PC-9 (cell line): ENCODE measurements around the gene SKAP2. TPM values are rescaled to one million over a fixed set of nuclear protein-coding genes. Genes with fewer than 3 reads are reported as not detected.

Experiments
- BruUV-seq: library from RNA; stranded (reverse); fragments of 400-500 nt; replicated peaks from 2 replicates; lab custom pipeline; 2021; lab: Mats Ljungman, UMichigan
- CTCF ChIA-PET: fragments of 300-600 bp; sonication (Branson Sonifier 250); formaldehyde crosslinking; loops from one replicate; lab custom pipeline; 2022; ENCODE audit warnings: antibody characterized with exemption; lab: Charles Lee
- POLR2A ChIA-PET: fragments of 300-600 bp; sonication (Branson Sonifier 250); formaldehyde crosslinking; loops from one replicate; lab custom pipeline; 2022; ENCODE audit warnings: antibody characterized with exemption; ENCODE audit not compliant: unreplicated experiment; lab: Charles Lee
- DNase-seq, 2 experiments: peaks; one replicate each; pipeline versions ENCODE4 v3.0.0 to v3.0.0-alpha.2; 2015 to 2022; ENCODE audit warnings: mixed read lengths in 1 of 2
- H2AFZ ChIP-seq: fragments of 200-600 bp; sonication (generic); 2 replicates; pipeline ENCODE4 v1.8.1; 2017; ENCODE audit warnings: antibody characterized with exemption
- H3F3A ChIP-seq: fragments of 200-600 bp; sonication (generic); 2 replicates; pipeline ENCODE4 v1.8.1; 2017; ENCODE audit warnings: antibody characterized with exemption, mild to moderate bottlenecking, low read depth; ENCODE audit not compliant: insufficient read depth
- H3K27ac ChIP-seq: fragments of 200-600 bp; sonication (generic); 2 replicates; pipeline ENCODE4 v1.6.1; 2016; ENCODE audit warnings: mixed run types
- H3K27me3 ChIP-seq: fragments of 200-600 bp; sonication (generic); 2 replicates; pipeline ENCODE4 v1.6.1; 2016; ENCODE audit warnings: low read depth, mixed run types; ENCODE audit not compliant: insufficient read depth
- H3K36me3 ChIP-seq: fragments of 200-600 bp; sonication (generic); 2 replicates; pipeline ENCODE4 v1.6.1; 2016; ENCODE audit warnings: low read depth, mixed run types
- H3K4me1 ChIP-seq: fragments of 200-600 bp; sonication (generic); replicated peaks from 2 replicates; pipeline ENCODE4 v1.6.1; 2016; ENCODE audit warnings: mixed run types; ENCODE audit not compliant: insufficient read depth
- H3K4me2 ChIP-seq: fragments of 200-600 bp; sonication (generic); 2 replicates; pipeline ENCODE4 v1.6.1; 2017; ENCODE audit warnings: mixed run types
- H3K4me3 ChIP-seq: fragments of 200-600 bp; sonication (generic); 2 replicates; pipeline ENCODE4 v1.6.1; 2016; ENCODE audit warnings: mixed run types
- H3K79me2 ChIP-seq: fragments of 200-600 bp; sonication (generic); 2 replicates; pipeline ENCODE4 v1.6.1; 2017; ENCODE audit warnings: low read depth, mixed run types
- H3K9me2 ChIP-seq: fragments of 200-600 bp; sonication (generic); 2 replicates; pipeline ENCODE4 v1.8.1; 2017; ENCODE audit warnings: mild to moderate bottlenecking; ENCODE audit not compliant: insufficient read depth
- H3K9me3 ChIP-seq: fragments of 200-600 bp; sonication (generic); 2 replicates; pipeline ENCODE4 v1.8.1; 2016; ENCODE audit warnings: low read depth; ENCODE audit not compliant: insufficient read depth
- H4K20me1 ChIP-seq: fragments of 200-600 bp; sonication (generic); 2 replicates; pipeline ENCODE4 v1.8.1; 2017; ENCODE audit not compliant: insufficient read depth
- CTCF ChIP-seq: fragments of 200-600 bp; sonication (generic); conservative IDR thresholded peaks from 2 replicates; pipeline ENCODE4 v1.6.1; 2017; ENCODE audit warnings: mixed run types, antibody characterized with exemption, mild to moderate bottlenecking, moderate library complexity
- EZH2 ChIP-seq: fragments of 200-600 bp; sonication (generic); IDR thresholded peaks from 2 replicates; pipeline ENCODE4 v1.8.0; 2017; ENCODE audit warnings: antibody characterized with exemption, low read depth
- intact Hi-C: fragments of 100-400 bp; cut with micrococcal nuclease; formaldehyde crosslinking; loops from one replicate; pipeline ENCODE4 v1.10.0; 2022; ENCODE audit not compliant: unreplicated experiment
- total RNA-seq: library from RNA; stranded (reverse); gene quantifications from 2 replicates; pipeline ENCODE4 v1.2.3, GENCODE V29; 2021

Gene SKAP2
- total RNA-seq, 1 experiment from 2014 or later = 74.9 TPM

- H3K9me3 ChIP-seq = no peaks in the 10 kb centered on the region
- intact Hi-C loops = loop anchor here (1.0 to 2.0 kb wide), 2 partner anchors 169 to 476 kb away; no protein-coding TSS in a partner anchor
- ChIA-PET POLR2A (no interaction called here), CTCF (no interaction called here)
- no peaks in the 10 kb centered on the region for H3K9me2 ChIP-seq
- no peaks in the 10 kb centered on the region for H3K27me3 ChIP-seq
- no peaks in the 10 kb centered on the region for H4K20me1 ChIP-seq
- H3K4me3 ChIP-seq = no peak overlapping the region
- H2AFZ ChIP-seq = no peak overlapping the region
- BruUV-seq = no TSS peak
- H3K36me3 ChIP-seq = 0 out of 2 replicates have a peak, but pooled peaks cover 4% of the 10 kb centered on the region
- H3K27ac ChIP-seq = no peak overlapping the region
- H3K4me1 ChIP-seq = no peaks in the 10 kb centered on the region
- no peaks in the 10 kb centered on the region for H3K79me2 ChIP-seq
- no peak for DNase-seq
- TF ChIP-seq EZH2 = no peak
- no peak for TF ChIP-seq CTCF
- H3K4me2 ChIP-seq = no peak overlapping the region
- peaks cover 20% of the 10 kb centered on the region; the same call in 1 of the 2 replicates for H3F3A ChIP-seq
Measured at GRCh38 chr7:26685606-26686005, 178.8 kb downstream of the SKAP2 start.

- no peak overlapping the region for H3K4me2 ChIP-seq
- TF ChIP-seq EZH2 (no peak), CTCF (no peak; the same call in 1 of the 2 replicates)
- H2AFZ ChIP-seq = no peak overlapping the region
- POLR2A ChIA-PET = no interaction called here
- 0 out of 2 replicates have a peak, but pooled peaks cover 4% of the 10 kb centered on the region for H3K36me3 ChIP-seq
- no peaks in the 10 kb centered on the region for H3K9me2 ChIP-seq
- H3K4me3 ChIP-seq = no peak overlapping the region
- no peaks in the 10 kb centered on the region for H4K20me1 ChIP-seq
- CTCF ChIA-PET = no interaction called here
- no peaks in the 10 kb centered on the region for H3K4me1 ChIP-seq
- intact Hi-C loops = no loop called here
- H3K79me2 ChIP-seq = no peaks in the 10 kb centered on the region
- H3K27me3 ChIP-seq = no peaks in the 10 kb centered on the region
- H3K9me3 ChIP-seq = no peaks in the 10 kb centered on the region
- DNase-seq = no peak
- H3K27ac ChIP-seq = no peak overlapping the region
- peaks cover 20% of the 10 kb centered on the region; the same call in 1 of the 2 replicates for H3F3A ChIP-seq
- BruUV-seq = no TSS peak
Measured at GRCh38 chr7:26684447-26684846, 179.9 kb downstream of the SKAP2 start.

GRCh38 chr7:26683277-26683676 is 181.1 kb downstream of the SKAP2 start:
- TF ChIP-seq EZH2 (no peak), CTCF (no peak)
- H3K4me3 ChIP-seq = no peak overlapping the region
- POLR2A ChIA-PET = no interaction called here
- H3K4me1 ChIP-seq = no peaks in the 10 kb centered on the region
- H4K20me1 ChIP-seq = no peaks in the 10 kb centered on the region
- H3K9me3 ChIP-seq = no peaks in the 10 kb centered on the region
- H3K79me2 ChIP-seq = no peaks in the 10 kb centered on the region
- CTCF ChIA-PET = interaction anchor here (1.5 kb wide), 1 partner anchor 313 kb away, joined by 4 read pairs; no protein-coding TSS in a partner anchor
- no peak overlapping the region for H2AFZ ChIP-seq
- no peaks in the 10 kb centered on the region for H3K9me2 ChIP-seq
- no peaks in the 10 kb centered on the region for H3K27me3 ChIP-seq
- H3K27ac ChIP-seq = no peak overlapping the region
- peaks cover 20% of the 10 kb centered on the region; the same call in 1 of the 2 replicates for H3F3A ChIP-seq
- no TSS peak for BruUV-seq
- no peak for DNase-seq
- intact Hi-C loops = no loop called here
- no peak overlapping the region for H3K4me2 ChIP-seq
- H3K36me3 ChIP-seq = 0 out of 2 replicates have a peak, but pooled peaks cover 4% of the 10 kb centered on the region
